SK-N-MC (cell line): ENCODE results near the gene TM2D3.

Experiments used
- EZH2 ChIP-seq: fragments of 200-600 bp; sonication (generic); IDR thresholded peaks from one replicate; pipeline ENCODE4 v1.6.1; 2017; ENCODE audit warnings: antibody characterized with exemption
- POLR2AphosphoS5 ChIP-seq: IDR thresholded peaks from 2 replicates; pipeline ENCODE4 v1.6.1; 2012; ENCODE audit warnings: mild to moderate bottlenecking, low read depth, low read length, borderline replicate concordance

- TF ChIP-seq EZH2 (no peak), POLR2AphosphoS5 (no peak)
These were observed 38.8 kb downstream of the TM2D3 start for GRCh38 chr15:101613130-101614000.
